ENCODE results near the gene PITPNM3. TPM values are rescaled to one million over a fixed set of nuclear protein-coding genes. Genes with fewer than 3 reads are reported as not detected.

The PITPNM3 gene
- total and polyA plus RNA-seq, 2 of the 13 experiments (the other 11 are each of a cell fraction or from before 2014, with no cell fraction given) = 0.13 to 0.29 TPM

DNA sequence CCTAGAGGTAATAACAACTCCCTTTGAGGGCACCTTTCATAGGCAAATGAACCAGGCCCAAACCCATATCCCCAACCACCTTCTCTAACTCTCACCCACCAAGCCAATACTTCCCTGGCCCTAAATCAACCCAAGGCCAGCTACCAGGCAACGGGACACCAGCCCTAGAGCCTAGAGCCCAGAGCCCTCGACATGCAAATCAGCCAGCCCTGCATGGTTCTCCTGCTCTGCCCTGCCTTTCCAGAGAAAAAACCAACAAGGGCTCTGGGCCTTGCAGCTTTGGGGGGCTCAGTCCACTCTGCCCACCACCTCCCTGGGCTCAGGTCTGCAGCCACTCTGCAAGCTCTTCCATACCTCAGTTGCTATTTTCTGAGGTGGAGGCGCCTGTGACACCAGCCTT, 55.0 kb downstream of the PITPNM3 start:
- POLR2A ChIA-PET = no interaction called here

DNA sequence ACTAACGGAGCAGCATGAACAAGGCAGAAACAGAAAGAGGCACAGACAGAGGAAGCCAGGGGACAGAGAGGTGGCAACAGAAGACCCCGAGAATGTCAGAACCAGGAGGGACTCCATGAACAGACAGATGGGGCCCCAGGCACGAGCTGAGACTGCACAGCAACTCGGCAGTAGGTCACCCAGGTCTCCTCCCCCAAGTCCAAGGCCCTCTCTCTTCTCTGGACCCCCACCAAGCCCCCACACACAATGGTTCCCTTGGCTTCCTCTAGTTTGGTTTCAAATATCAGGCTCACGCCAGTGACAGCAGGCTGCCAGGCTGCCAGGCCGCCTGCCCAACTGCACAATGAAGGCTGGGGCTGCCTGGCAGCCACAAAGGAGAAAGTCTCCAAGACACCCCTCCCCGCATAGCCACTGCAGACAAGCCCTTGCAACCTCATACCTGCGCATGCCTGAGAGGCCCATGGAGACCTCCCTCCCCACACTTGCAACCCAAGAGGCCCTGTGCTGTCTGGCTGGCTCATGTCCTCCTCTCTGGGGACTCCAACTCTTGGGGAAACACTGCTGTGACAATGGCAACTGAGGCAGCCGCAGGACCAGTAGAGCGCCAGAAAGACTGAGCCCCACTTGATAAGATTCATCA, 57.3 kb downstream of the PITPNM3 start:
- FAIRE-seq (no peak), ATAC-seq (no peak), DNase-seq (ENCODE audit: low spot score) (no peak)
- Histone ChIP-seq H3K27me3 (ENCODE audit: control insufficient read depth in 1 of 2, insufficient read depth in 2 of 2, low read length in 2 of 2) (no peaks in the 10 kb centered on the region; a peak in 1 of 5 replicates), H3K4me1 (ENCODE audit: insufficient read depth, low read length) (no peaks in the 10 kb centered on the region), H3K79me2 (ENCODE audit: insufficient read depth, low read length) (no peaks in the 10 kb centered on the region), H3K27ac (ENCODE audit: extremely low read length, insufficient read depth, low read length) (no peak overlapping the region), H4K20me1 (ENCODE audit: insufficient read depth, low read length) (no peaks in the 10 kb centered on the region), H3K9me3 (ENCODE audit: low read length) (no peaks in the 10 kb centered on the region), H3K9ac (ENCODE audit: insufficient read depth, low read depth, low read length) (no peak overlapping the region), H3K4me3 (replicated peaks in 1 of 3; ENCODE audit: insufficient read depth in 1 of 3, low read depth in 2 of 3, low read length in 3 of 3) (no peak overlapping the region), H3K36me3 (replicated peaks in 1 of 2; ENCODE audit: control insufficient read depth in 1 of 2, insufficient read depth in 2 of 2, low read length in 2 of 2) (no peaks in the 10 kb centered on the region), H2AFZ (ENCODE audit: low read length) (no peak overlapping the region), H3K4me2 (ENCODE audit: low read depth, low read length) (no peak overlapping the region)
- CTCF ChIA-PET (ENCODE audit: low intra/inter-chr PET ratio, low total read pairs) = no interaction called here
- intact Hi-C loops (cut with micrococcal nuclease; ENCODE audit: unreplicated experiment) = no loop called here
- POLR2A ChIA-PET = no interaction called here
- WGBS (ENCODE audit: low lambda C conversion rate) = 36% methylated on average over 6 of the region's 10 CpGs
- BruUV-seq (replicated peaks) = no TSS peak
- in situ Hi-C loops (cut with HindIII; ENCODE audit: extremely low pct_ligation_motif_present, low pct_unique_long_range_greater_than_20kb) = no loop called here
- no peak for TF ChIP-seq IRX3 (CRISPR knock-in tag; IDR thresholded peaks at IDR 0.05; ENCODE audit: borderline replicate concordance, low read depth)
- TF ChIP-seq GATAD2A (CRISPR knock-in tag; IDR thresholded peaks at IDR 0.05) = no peak
- TF ChIP-seq ZBTB8A (CRISPR knock-in tag; IDR thresholded peaks at IDR 0.05; ENCODE audit: borderline replicate concordance, low read depth) = no peak
- no peak for TF ChIP-seq SOX5 (CRISPR knock-in tag; IDR thresholded peaks at IDR 0.05; ENCODE audit: borderline replicate concordance)
- TF ChIP-seq ZNF121 (CRISPR knock-in tag; IDR thresholded peaks at IDR 0.05) = no peak
- TF ChIP-seq, protein P1, sequence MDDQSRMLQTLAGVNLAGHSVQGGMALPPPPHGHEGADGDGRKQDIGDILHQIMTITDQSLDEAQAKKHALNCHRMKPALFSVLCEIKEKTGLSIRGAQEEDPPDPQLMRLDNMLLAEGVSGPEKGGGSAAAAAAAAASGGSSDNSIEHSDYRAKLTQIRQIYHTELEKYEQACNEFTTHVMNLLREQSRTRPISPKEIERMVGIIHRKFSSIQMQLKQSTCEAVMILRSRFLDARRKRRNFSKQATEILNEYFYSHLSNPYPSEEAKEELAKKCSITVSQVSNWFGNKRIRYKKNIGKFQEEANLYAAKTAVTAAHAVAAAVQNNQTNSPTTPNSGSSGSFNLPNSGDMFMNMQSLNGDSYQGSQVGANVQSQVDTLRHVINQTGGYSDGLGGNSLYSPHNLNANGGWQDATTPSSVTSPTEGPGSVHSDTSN (CRISPR knock-in tag; IDR thresholded peaks at IDR 0.05; ENCODE audit: borderline replicate concordance) = no peak
- TF ChIP-seq BRD4 (CRISPR knock-in tag; IDR thresholded peaks at IDR 0.05) = no peak
- TF ChIP-seq ZNF354B (CRISPR knock-in tag; IDR thresholded peaks at IDR 0.05) = no peak
- no peak for TF ChIP-seq CBFB (CRISPR knock-in tag; IDR thresholded peaks at IDR 0.05)
- no peak for TF ChIP-seq ZNF3 (CRISPR knock-in tag; IDR thresholded peaks at IDR 0.05)
- TF ChIP-seq NCOA2 (CRISPR knock-in tag; IDR thresholded peaks at IDR 0.05) = no peak
- no peak for TF ChIP-seq STAT5B (CRISPR knock-in tag; IDR thresholded peaks at IDR 0.05)

More for the DNA sequence above, 55.0 kb downstream of the PITPNM3 start:
- H3K79me2 ChIP-seq (ENCODE audit: insufficient read depth, low read length) = no peaks in the 10 kb centered on the region
- H3K9me3 ChIP-seq (ENCODE audit: low read length) = no peaks in the 10 kb centered on the region
- no peaks in the 10 kb centered on the region for H3K36me3 ChIP-seq (replicated peaks in 1 of 2; ENCODE audit: control insufficient read depth in 1 of 2, insufficient read depth in 2 of 2, low read length in 2 of 2)
- no peaks in the 10 kb centered on the region for H3K4me1 ChIP-seq (ENCODE audit: insufficient read depth, low read length)
- no peaks in the 10 kb centered on the region; a peak in 1 of 5 replicates for H3K27me3 ChIP-seq (ENCODE audit: control insufficient read depth in 1 of 2, insufficient read depth in 2 of 2, low read length in 2 of 2)
- no TSS peak for BruUV-seq (replicated peaks)
- no peak overlapping the region for H3K27ac ChIP-seq (ENCODE audit: extremely low read length, insufficient read depth, low read length)
- no peak overlapping the region for H3K4me2 ChIP-seq (ENCODE audit: low read depth, low read length)
- no peak for ATAC-seq
- H3K4me3 ChIP-seq (replicated peaks in 1 of 3; ENCODE audit: insufficient read depth in 1 of 3, low read depth in 2 of 3, low read length in 3 of 3) = no peak overlapping the region
- in situ Hi-C loops (cut with HindIII; ENCODE audit: extremely low pct_ligation_motif_present, low pct_unique_long_range_greater_than_20kb) (no loop called here), intact Hi-C loops (cut with micrococcal nuclease; ENCODE audit: unreplicated experiment) (no loop called here)
- DNase-seq (ENCODE audit: low spot score) = no peak
- no peak overlapping the region for H2AFZ ChIP-seq (ENCODE audit: low read length)
- FAIRE-seq = no peak
- H4K20me1 ChIP-seq (ENCODE audit: insufficient read depth, low read length) = no peaks in the 10 kb centered on the region
- 19% methylated on average over 2 of the region's 3 CpGs for WGBS (ENCODE audit: low lambda C conversion rate)
- CTCF ChIA-PET (ENCODE audit: low intra/inter-chr PET ratio, low total read pairs) = no interaction called here
- TF ChIP-seq IRF2 (CRISPR knock-in tag; IDR thresholded peaks at IDR 0.05) (no peak), FOSL2 (CRISPR knock-in tag; IDR thresholded peaks at IDR 0.05) (no peak), ZNF792 (CRISPR knock-in tag; IDR thresholded peaks at IDR 0.05) (no peak), ZNF296 (CRISPR knock-in tag; conservative IDR thresholded peaks at IDR 0.05) (no peak), DR1 (CRISPR knock-in tag; IDR thresholded peaks at IDR 0.05) (no peak), ATF1 (CRISPR knock-in tag; IDR thresholded peaks at IDR 0.05) (no peak), ZSCAN31 (CRISPR knock-in tag; IDR thresholded peaks at IDR 0.05; ENCODE audit: low read depth) (no peak), ZNF766 (CRISPR knock-in tag; IDR thresholded peaks at IDR 0.05; ENCODE audit: borderline replicate concordance) (no peak), TBX3 (IDR thresholded peaks at IDR 0.05; ENCODE audit: borderline replicate concordance) (no peak), MEF2D (CRISPR knock-in tag; IDR thresholded peaks at IDR 0.05) (no peak), RAD51 (IDR thresholded peaks at IDR 0.05; ENCODE audit: borderline replicate concordance) (no peak)
- TF ChIP-seq, protein P2, sequence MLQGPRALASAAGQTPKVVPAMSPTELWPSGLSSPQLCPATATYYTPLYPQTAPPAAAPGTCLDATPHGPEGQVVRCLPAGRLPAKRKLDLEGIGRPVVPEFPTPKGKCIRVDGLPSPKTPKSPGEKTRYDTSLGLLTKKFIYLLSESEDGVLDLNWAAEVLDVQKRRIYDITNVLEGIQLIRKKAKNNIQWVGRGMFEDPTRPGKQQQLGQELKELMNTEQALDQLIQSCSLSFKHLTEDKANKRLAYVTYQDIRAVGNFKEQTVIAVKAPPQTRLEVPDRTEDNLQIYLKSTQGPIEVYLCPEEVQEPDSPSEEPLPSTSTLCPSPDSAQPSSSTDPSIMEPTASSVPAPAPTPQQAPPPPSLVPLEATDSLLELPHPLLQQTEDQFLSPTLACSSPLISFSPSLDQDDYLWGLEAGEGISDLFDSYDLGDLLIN (CRISPR knock-in tag; IDR thresholded peaks at IDR 0.05; ENCODE audit: borderline replicate concordance) = no peak
- no peak overlapping the region for H3K9ac ChIP-seq (ENCODE audit: insufficient read depth, low read depth, low read length)

Data from HepG2 (cell line).